SHP77 treated with DMSO at 0.1 percent for 48 hours (cell line): ENCODE results near the gene VPS35.

ENCODE experiments used
- DNase-seq: peaks from one replicate; lab custom pipeline; 2025; lab: John Stamatoyannopoulos, UW

Gene VPS35

GRCh38 chr16:46613352-46613751, 75.6 kb downstream of the VPS35 start:
- no peak for DNase-seq

DNA sequence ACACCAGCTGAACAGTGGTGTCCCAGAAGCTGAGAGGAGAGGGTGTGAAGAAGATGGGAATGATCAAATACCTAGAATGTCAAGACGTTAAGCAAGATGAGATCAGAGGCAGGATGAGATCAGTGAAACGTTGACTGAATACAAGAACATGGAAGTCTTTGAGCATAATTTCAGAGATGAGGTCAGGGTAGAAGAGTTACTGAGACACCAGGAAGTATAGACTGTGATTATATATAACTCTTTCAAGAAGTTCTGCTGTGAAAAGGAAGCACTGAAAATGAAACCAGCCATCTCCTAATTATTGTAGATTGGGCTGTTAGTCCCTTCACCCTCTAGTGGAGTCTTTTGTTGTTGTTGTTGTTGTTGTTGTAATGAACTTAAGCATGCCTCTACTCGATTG, 76.9 kb downstream of the VPS35 start:
- DNase-seq: no peak

DNA sequence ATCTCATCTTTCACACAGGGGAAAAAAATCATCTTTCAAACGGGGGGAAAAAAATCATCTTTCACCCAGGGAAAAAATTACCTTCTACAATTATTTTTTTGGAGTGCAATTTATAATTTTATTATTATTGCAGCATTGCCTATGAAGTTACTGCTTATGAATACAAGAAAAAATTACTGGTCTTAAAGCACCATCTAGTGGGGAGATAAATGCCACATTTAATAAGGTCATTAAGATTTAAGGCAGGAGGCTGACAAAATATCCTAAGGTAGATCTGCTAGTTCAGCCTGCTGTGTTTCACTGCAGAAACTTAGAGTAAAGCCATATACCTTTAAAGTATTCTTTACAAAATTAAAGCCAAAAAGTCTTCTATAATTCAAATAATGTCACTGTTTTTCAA, 81.4 kb downstream of the VPS35 start:
- peak; percentile 22 for DNase-seq

GRCh38 chr16:46606231-46606630, 82.7 kb downstream of the VPS35 start:
- no peak for DNase-seq
